Transverse colon (tissue), 4 donors: ENCODE measurements around the gene BMP2K. TPM values are rescaled to one million over a fixed set of nuclear protein-coding genes. Genes with fewer than 3 reads are reported as not detected.
A peak's percentile ranks its signal among the peaks of the same experiment; 100 is the strongest.
"Not testable (repeated sequence)": the region's sequence is repeated elsewhere in the genome, so short reads cannot be mapped to it uniquely, and the experiment has no call there.

Experiments
- DNase-seq: peaks from one replicate; pipeline ENCODE4 v3.0.0-alpha.2; 2019
- H3K27ac ChIP-seq, 4 donors: fragments of 200-600 bp; sonication (generic); 2 replicates each; pipeline ENCODE4 v1.5.1; 2016 to 2018; ENCODE audit warnings: inconsistent platforms in 4 of 4
- H3K27me3 ChIP-seq: fragments of 200-600 bp; sonication (generic); 2 replicates; pipeline ENCODE4 v1.5.1; 2017; ENCODE audit warnings: inconsistent platforms
- H3K36me3 ChIP-seq, 4 donors: fragments of 200-600 bp; sonication (generic); 2 replicates each; pipeline ENCODE4 v1.5.1; 2017 to 2019; ENCODE audit warnings: inconsistent platforms in 4 of 4
- H3K4me1 ChIP-seq, 4 donors: fragments of 200-600 bp; sonication (generic); 2 replicates each; pipeline ENCODE4 v1.5.1; 2017 to 2020; ENCODE audit warnings: inconsistent platforms in 4 of 4
- H3K4me3 ChIP-seq, 4 donors: fragments of 200-600 bp; sonication (generic); 1 replicate in 1 of 4; 2 replicates in 3 of 4; pipeline versions ENCODE4 v1.5.1 to v1.6.1; 2017 to 2019; ENCODE audit warnings: inconsistent platforms in 4 of 4
- H3K9me3 ChIP-seq, 2 donors: fragments of 200-600 bp; sonication (generic); 2 replicates each; pipeline ENCODE4 v1.5.1; 2017 to 2019; ENCODE audit warnings: inconsistent platforms in 2 of 2
- CTCF ChIP-seq, 5 experiments: fragments of 200-600 bp in 3 of 5; fragments of 450-650 bp in 2 of 5; sonication (generic) in 3 of 5; IDR thresholded peaks; 1 replicate in 2 of 5; 2 replicates in 3 of 5; pipeline ENCODE4 v1.5.1; 2016 to 2017; ENCODE audit warnings: antibody characterized with exemption in 5 of 5, inconsistent platforms in 3 of 5, mild to moderate bottlenecking in 2 of 5, moderate library complexity in 1 of 5
- EP300 ChIP-seq: sonication (generic); formaldehyde crosslinking; IDR thresholded peaks from one replicate; pipeline ENCODE4 v1.6.1; 2017; ENCODE audit warnings: antibody characterized with exemption, low read depth
- POLR2A ChIP-seq: fragments of 450-650 bp; IDR thresholded peaks from one replicate; pipeline ENCODE4 v1.6.1; 2016; ENCODE audit warnings: antibody characterized with exemption, mild to moderate bottlenecking, moderate library complexity
- POLR2AphosphoS5 ChIP-seq, 3 donors: sonication (generic); formaldehyde crosslinking; IDR thresholded peaks; one replicate each; pipeline ENCODE4 v1.6.1; 2016; ENCODE audit warnings: antibody characterized with exemption in 3 of 3
- WGBS, 2 donors: methylation state at CpG; one replicate each; pipeline ENCODE4 v1.1.5; 2018; ENCODE audit warnings: low coverage in 1 of 2; 5-methylcytosine and 5-hydroxymethylcytosine counted together
- in situ Hi-C, 4 donors: fragments of 200-750 bp; cut with MboI; loops; one replicate each; pipeline versions ENCODE4 v1.15.0 to v1.15.1; 2017; ENCODE audit warnings: low sequenced_read_pairs in 3 of 4, low pct_ligation_motif_present in 1 of 4, low pct_unique_long_range_greater_than_20kb in 1 of 4
- intact Hi-C: fragments of 100-400 bp; cut with DNase I; formaldehyde crosslinking; loops from one replicate; pipeline ENCODE4 v1.15.1; 2023; ENCODE audit warnings: low total_unique reads
- total RNA-seq, 4 donors: library from RNA; depleted of rRNA; stranded (reverse); fragments of >200 nt; gene quantifications; one replicate each; pipeline ENCODE4 v1.1.0, GENCODE V29; 2016

BMP2K gene
- total RNA-seq, 4 donors from 2014 or later: 12.3 to 147 (median 71.2) TPM

- peaks cover 0 to 22% (median 4%) of the 10 kb centered on the region in 4 donors for H3K4me1 ChIP-seq
- no peaks in the 10 kb centered on the region for H3K9me3 ChIP-seq
- H3K27ac ChIP-seq: no peak overlapping the region
- no peak for TF ChIP-seq POLR2A
- TF ChIP-seq POLR2AphosphoS5 (IDR thresholded peaks at IDR 0.05): no peak
- TF ChIP-seq CTCF (IDR thresholded peaks at IDR 0.05): no peak
- TF ChIP-seq EP300: no peak
- H3K4me3 ChIP-seq: no peak overlapping the region
- in situ Hi-C loops: no loop called here
- DNase-seq: no peak
- H3K36me3 ChIP-seq: peaks cover 0 to 4% (median 0%) of the 10 kb centered on the region in 4 donors
- H3K27me3 ChIP-seq: no peaks in the 10 kb centered on the region
- intact Hi-C loops: no loop called here
Observed at GRCh38 chr4:78899302-78899701, 123.2 kb downstream of the BMP2K start.

- no peaks in the 10 kb centered on the region for H3K27me3 ChIP-seq
- no peaks in the 10 kb centered on the region for H3K36me3 ChIP-seq
- peaks cover 0 to 22% (median 4%) of the 10 kb centered on the region in 4 donors for H3K4me1 ChIP-seq
- H3K4me3 ChIP-seq: no peak overlapping the region
- in situ Hi-C loops: no loop called here
- WGBS, 2 donors: 46 to 54% methylated on average over 2 of the region's 2 CpGs
- H3K9me3 ChIP-seq: no peaks in the 10 kb centered on the region
- no peak overlapping the region for H3K27ac ChIP-seq
- TF ChIP-seq POLR2A: no peak
- no peak for DNase-seq
- intact Hi-C loops: no loop called here
Observed at GRCh38 chr4:78901882-78902281, 125.7 kb downstream of the BMP2K start.

- Histone ChIP-seq H3K36me3 (no peaks in the 10 kb centered on the region), H3K4me3 (no peak overlapping the region), H3K9me3 (no peaks in the 10 kb centered on the region), H3K4me1 (peaks cover 0 to 22% (median 4%) of the 10 kb centered on the region in 4 donors), H3K27ac (no peak overlapping the region), H3K27me3 (no peaks in the 10 kb centered on the region)
- no peak for DNase-seq
- TF ChIP-seq CTCF (IDR thresholded peaks at IDR 0.05): no peak
- peak in 1 of 3 donors; percentile 14 for TF ChIP-seq POLR2AphosphoS5 (IDR thresholded peaks at IDR 0.05)
- WGBS, 2 donors: 71 to 72% methylated on average over 1 of the region's 1 CpG
- in situ Hi-C loops (no loop called here), intact Hi-C loops (no loop called here)
Observed at GRCh38 chr4:78902298-78902697, 126.1 kb downstream of the BMP2K start.

GRCh38 chr4:78904143-78904542, 128.0 kb downstream of the BMP2K start:
- peaks cover 0 to 22% (median 4%) of the 10 kb centered on the region in 4 donors for H3K4me1 ChIP-seq
- H3K36me3 ChIP-seq: no peaks in the 10 kb centered on the region
- H3K27me3 ChIP-seq: no peaks in the 10 kb centered on the region
- no peaks in the 10 kb centered on the region for H3K9me3 ChIP-seq
- TF ChIP-seq EP300: no peak
- intact Hi-C loops: no loop called here
- H3K4me3 ChIP-seq: no peak overlapping the region
- no peak for DNase-seq
- no peak overlapping the region for H3K27ac ChIP-seq
- 63 to 84% methylated on average over 1 of the region's 1 CpG for WGBS, 2 donors
- in situ Hi-C loops: no loop called here

- Histone ChIP-seq H3K27me3 (no peaks in the 10 kb centered on the region), H3K36me3 (peaks cover 0 to 7% (median 0%) of the 10 kb centered on the region in 4 donors), H3K9me3 (no peaks in the 10 kb centered on the region), H3K4me1 (peaks cover 0 to 2% (median 0%) of the 10 kb centered on the region in 4 donors), H3K27ac (no peak overlapping the region), H3K4me3 (no peak overlapping the region)
- 96 to 99% methylated on average over 6 of the region's 6 CpGs for WGBS, 2 donors
- TF ChIP-seq POLR2AphosphoS5 (IDR thresholded peaks at IDR 0.05) (no peak), CTCF (IDR thresholded peaks at IDR 0.05) (no peak), EP300 (no peak), POLR2A (no peak)
- no peak for DNase-seq
- in situ Hi-C loops: no loop called here
- intact Hi-C loops: no loop called here
Observed at GRCh38 chr4:78907638-78908037, 131.5 kb downstream of the BMP2K start.

GRCh38 chr4:78908974-78909373, 132.8 kb downstream of the BMP2K start:
- in situ Hi-C loops, DNase-seq, H3K36me3 ChIP-seq, H3K27me3 ChIP-seq, H3K4me1 ChIP-seq, H3K4me3 ChIP-seq, intact Hi-C loops, H3K9me3 ChIP-seq, H3K27ac ChIP-seq: not testable (repeated sequence)
- 98 to 100% methylated on average over 4 to 6 of the region's 6 CpGs for WGBS, 2 donors
